ENCODE results near the gene ZNF546. TPM values are rescaled to one million over a fixed set of nuclear protein-coding genes. Genes with fewer than 3 reads are reported as not detected.
"Not testable (repeated sequence)": the region's sequence is repeated elsewhere in the genome, so short reads cannot be mapped to it uniquely, and the experiment has no call there.

ZNF546 gene
- total RNA-seq, 1 donor from 2014 or later = 5.2 TPM

DNA sequence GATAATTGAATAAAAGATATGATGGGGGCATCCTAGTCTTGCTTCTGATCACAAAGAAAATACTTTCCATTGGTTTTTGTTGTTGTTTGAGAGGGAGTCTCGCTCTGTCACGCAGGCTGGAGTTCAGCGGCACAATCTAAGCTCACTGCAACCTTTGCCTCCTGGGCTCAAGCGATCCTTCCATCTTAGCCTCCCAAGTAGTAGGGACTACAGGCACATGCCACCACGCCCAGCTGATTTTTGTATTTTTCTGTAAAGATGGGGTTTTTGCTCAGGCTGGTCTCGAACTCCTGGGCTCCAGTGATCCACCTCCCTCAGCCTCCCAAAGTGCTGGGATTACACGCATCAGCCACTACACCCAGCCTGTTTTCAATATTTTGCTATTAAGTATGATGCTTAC lies 42.9 kb upstream of the ZNF546 start:
- no peak for DNase-seq (ENCODE audit: extremely low spot score in 2 of 2)
- TF ChIP-seq POLR2AphosphoS5 (IDR thresholded peaks at IDR 0.05; ENCODE audit: insufficient read depth in 1 of 2, low read depth in 1 of 2) (no peak), POLR2A (IDR thresholded peaks at IDR 0.05) (no peak)
- TF ChIP-seq, protein P1, sequence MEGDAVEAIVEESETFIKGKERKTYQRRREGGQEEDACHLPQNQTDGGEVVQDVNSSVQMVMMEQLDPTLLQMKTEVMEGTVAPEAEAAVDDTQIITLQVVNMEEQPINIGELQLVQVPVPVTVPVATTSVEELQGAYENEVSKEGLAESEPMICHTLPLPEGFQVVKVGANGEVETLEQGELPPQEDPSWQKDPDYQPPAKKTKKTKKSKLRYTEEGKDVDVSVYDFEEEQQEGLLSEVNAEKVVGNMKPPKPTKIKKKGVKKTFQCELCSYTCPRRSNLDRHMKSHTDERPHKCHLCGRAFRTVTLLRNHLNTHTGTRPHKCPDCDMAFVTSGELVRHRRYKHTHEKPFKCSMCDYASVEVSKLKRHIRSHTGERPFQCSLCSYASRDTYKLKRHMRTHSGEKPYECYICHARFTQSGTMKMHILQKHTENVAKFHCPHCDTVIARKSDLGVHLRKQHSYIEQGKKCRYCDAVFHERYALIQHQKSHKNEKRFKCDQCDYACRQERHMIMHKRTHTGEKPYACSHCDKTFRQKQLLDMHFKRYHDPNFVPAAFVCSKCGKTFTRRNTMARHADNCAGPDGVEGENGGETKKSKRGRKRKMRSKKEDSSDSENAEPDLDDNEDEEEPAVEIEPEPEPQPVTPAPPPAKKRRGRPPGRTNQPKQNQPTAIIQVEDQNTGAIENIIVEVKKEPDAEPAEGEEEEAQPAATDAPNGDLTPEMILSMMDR (IDR thresholded peaks at IDR 0.05) = no peak
- intact Hi-C loops (cut with DNase I) = no loop called here

DNA sequence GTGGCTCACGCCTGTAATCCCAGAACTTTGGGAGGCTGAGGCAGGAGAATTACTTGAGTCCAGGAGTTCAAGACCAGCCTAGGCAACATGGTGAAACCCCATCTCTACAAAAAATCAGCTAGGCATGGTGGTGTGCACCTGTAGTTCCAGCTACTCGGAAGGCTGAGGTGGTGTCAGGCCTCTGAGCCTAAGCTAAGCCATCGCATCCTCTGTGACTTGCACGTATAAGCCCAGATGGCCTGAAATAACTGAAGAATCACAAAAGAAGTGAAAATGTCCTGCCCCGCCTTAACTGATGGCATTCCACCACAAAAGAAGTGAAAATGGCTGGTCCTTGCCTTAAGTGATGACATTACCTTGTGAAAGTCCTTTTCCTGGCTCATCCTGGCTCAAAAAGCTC lies 39.0 kb upstream of the ZNF546 start:
- H3K4me3 ChIP-seq; H3K4me1 ChIP-seq; H3K9me3 ChIP-seq; H3K27ac ChIP-seq; H3K36me3 ChIP-seq; intact Hi-C loops (cut with DNase I); H3K27me3 ChIP-seq; DNase-seq (ENCODE audit: extremely low spot score in 2 of 2): not testable (repeated sequence)

More for the DNA sequence above, 42.9 kb upstream of the ZNF546 start:
- Histone ChIP-seq H3K9me3 (no peaks in the 10 kb centered on the region), H3K27ac (no peak overlapping the region), H3K4me1 (no peaks in the 10 kb centered on the region), H3K27me3 (no peaks in the 10 kb centered on the region), H3K36me3 (no peaks in the 10 kb centered on the region), H3K4me3 (no peak overlapping the region)

DNA sequence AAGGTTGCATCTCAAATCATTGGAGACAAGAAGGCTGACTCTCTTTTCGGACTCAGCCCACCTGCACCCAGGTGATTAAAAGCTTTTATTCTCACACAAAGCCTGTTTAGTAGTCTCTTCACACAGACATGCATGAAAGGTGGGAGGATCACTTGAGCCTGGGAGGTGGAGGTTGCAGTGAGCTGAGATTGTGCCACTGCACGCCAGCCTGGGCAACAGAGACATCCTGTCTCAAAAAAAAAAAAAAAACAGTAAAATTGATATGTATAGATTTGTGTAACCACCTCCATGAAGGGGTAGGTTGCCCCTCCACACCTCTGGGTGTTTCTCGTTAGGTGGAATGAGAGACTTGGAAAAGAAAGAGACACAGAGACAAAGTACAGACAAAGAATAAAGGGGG lies 37.9 kb upstream of the ZNF546 start:
- H3K9me3 ChIP-seq; H3K4me1 ChIP-seq; H3K4me3 ChIP-seq; intact Hi-C loops (cut with DNase I); H3K36me3 ChIP-seq; H3K27me3 ChIP-seq; DNase-seq (ENCODE audit: extremely low spot score in 2 of 2); H3K27ac ChIP-seq: not testable (repeated sequence)

DNA sequence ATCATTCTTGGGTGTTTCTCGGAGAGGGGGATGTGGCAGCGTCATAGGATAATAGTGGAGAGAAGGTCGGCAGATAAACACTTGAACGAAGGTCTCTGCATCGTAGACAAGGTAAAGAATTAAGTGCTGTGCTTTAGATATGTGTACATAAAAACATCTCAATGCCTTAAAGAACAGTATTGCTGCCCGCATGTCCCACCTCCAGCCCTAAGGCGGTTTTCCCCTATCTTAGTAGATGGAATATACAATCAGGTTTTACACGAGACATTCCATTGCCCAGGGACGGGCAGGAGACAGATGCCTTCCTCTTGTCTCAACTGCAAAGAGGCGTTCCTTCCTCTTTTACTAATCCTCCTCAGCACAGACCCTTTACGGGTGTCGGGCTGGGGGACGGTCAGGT lies 37.5 kb upstream of the ZNF546 start:
- H3K4me1 ChIP-seq; H3K36me3 ChIP-seq; intact Hi-C loops (cut with DNase I); H3K27ac ChIP-seq; H3K4me3 ChIP-seq; H3K27me3 ChIP-seq; H3K9me3 ChIP-seq; DNase-seq (ENCODE audit: extremely low spot score in 2 of 2): not testable (repeated sequence)

DNA sequence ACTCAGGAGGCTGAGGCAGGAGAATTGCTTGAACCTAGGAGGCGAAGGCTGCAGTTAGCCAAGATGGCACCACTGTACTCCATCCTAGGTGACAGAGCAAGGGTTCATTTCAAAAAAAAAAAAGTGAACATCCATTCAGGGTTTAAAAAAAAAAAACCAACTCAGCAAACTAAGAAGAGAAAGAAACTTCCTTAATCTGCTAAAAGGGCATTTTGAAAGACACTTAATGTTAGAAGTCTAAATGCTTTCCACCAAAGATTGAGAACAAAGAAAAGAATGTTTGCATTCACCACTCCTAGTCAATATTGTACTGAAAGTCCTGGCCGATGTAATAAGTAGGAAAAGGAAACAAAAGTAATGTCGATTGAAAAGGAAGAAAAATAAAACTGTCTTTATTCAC lies 33.0 kb upstream of the ZNF546 start:
- intact Hi-C loops (cut with DNase I) = loop anchor here (10.0 kb wide), 1 partner anchor 169 kb away; no protein-coding TSS in a partner anchor
- Histone ChIP-seq H3K27ac (no peak overlapping the region), H3K4me1 (no peaks in the 10 kb centered on the region), H3K9me3 (no peaks in the 10 kb centered on the region), H3K27me3 (no peaks in the 10 kb centered on the region), H3K4me3 (no peak overlapping the region), H3K36me3 (no peaks in the 10 kb centered on the region)
- no peak for DNase-seq (ENCODE audit: extremely low spot score in 2 of 2)
- TF ChIP-seq POLR2AphosphoS5 (IDR thresholded peaks at IDR 0.05; ENCODE audit: insufficient read depth in 1 of 2, low read depth in 1 of 2) (no peak), POLR2A (IDR thresholded peaks at IDR 0.05) (no peak)
- TF ChIP-seq, protein P1 (IDR thresholded peaks at IDR 0.05) = no peak

DNA sequence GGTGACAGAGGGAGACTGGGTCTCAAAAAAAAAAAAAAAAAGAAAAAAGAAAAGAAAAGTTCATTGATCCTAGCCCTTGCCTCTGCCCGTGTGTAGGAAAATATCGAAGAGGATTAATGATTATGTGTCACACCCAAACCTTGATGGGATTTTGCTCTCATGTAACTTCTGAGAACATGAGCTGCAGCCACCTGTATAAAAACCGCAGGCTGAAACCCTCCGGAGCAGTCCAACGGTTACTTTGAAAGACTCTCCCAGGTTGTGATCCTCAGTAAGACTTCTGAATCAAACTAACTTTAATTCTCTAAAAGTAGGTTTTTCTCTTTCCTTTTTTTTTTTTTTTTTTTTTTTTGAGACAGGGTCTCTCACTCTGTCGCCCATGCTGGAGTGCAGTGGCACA lies 30.2 kb upstream of the ZNF546 start:
- H3K9me3 ChIP-seq = no peaks in the 10 kb centered on the region
- no peaks in the 10 kb centered on the region for H3K27me3 ChIP-seq
- no peak for DNase-seq (ENCODE audit: extremely low spot score in 2 of 2)
- no peak overlapping the region for H3K4me3 ChIP-seq
- no peak overlapping the region for H3K27ac ChIP-seq
- intact Hi-C loops (cut with DNase I) = loop anchor here (10.0 kb wide), 1 partner anchor 172 kb away; no protein-coding TSS in a partner anchor
- peaks cover 15% of the 10 kb centered on the region for H3K4me1 ChIP-seq
- no peak for TF ChIP-seq POLR2A (IDR thresholded peaks at IDR 0.05)
- TF ChIP-seq, protein P1 (IDR thresholded peaks at IDR 0.05) = no peak
- TF ChIP-seq POLR2AphosphoS5 (IDR thresholded peaks at IDR 0.05; ENCODE audit: insufficient read depth in 1 of 2, low read depth in 1 of 2) = no peak
- no peaks in the 10 kb centered on the region for H3K36me3 ChIP-seq

DNA sequence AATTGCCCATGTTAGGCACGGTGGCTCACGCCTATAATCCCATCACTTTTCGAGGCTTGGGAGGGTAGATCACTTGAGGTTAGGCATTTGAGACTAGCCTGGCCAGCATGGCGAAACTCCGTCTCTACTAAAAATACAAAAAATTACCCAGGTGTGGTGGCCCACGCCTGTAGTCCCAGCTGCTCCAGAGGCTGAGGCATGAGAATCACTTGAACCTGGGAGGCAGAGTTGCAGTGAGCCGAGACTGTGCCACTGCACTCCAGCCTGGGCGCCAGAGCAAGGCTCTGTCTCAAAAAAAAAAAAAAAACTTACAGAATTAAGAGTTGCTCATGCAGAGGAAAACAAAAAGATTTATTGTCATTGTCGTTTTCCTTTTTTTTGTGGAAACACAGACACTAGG lies 29.3 kb upstream of the ZNF546 start:
- H3K9me3 ChIP-seq = no peaks in the 10 kb centered on the region
- DNase-seq (ENCODE audit: extremely low spot score in 2 of 2) = no peak
- H3K27me3 ChIP-seq = no peaks in the 10 kb centered on the region
- peaks cover 0 to 5% of the 10 kb centered on the region in 2 donors for H3K36me3 ChIP-seq
- peaks cover 24% of the 10 kb centered on the region for H3K4me1 ChIP-seq
- intact Hi-C loops (cut with DNase I) = loop anchor here (10.0 kb wide), 1 partner anchor 173 kb away; no protein-coding TSS in a partner anchor
- no peak overlapping the region for H3K4me3 ChIP-seq
- no peak for TF ChIP-seq POLR2AphosphoS5 (IDR thresholded peaks at IDR 0.05; ENCODE audit: insufficient read depth in 1 of 2, low read depth in 1 of 2)
- no peak for TF ChIP-seq POLR2A (IDR thresholded peaks at IDR 0.05)
- TF ChIP-seq, protein P1 (IDR thresholded peaks at IDR 0.05) = no peak
- H3K27ac ChIP-seq = no peak overlapping the region

All from vagina (tissue), 2 donors.